IMR-90 (cell line): Measurements from ENCODE around the gene ZMYM4.

ENCODE experiments used
- BHLHE40 ChIP-seq: fragments of 150-350 bp; IDR thresholded peaks from 2 replicates; pipeline ENCODE4 v1.6.1; 2016; ENCODE audit warnings: mild to moderate bottlenecking, low read depth, low read length
- CEBPB ChIP-seq: IDR thresholded peaks from 2 replicates; pipeline ENCODE4 v1.6.1; 2012; ENCODE audit warnings: low read depth, low read length, improper control_type of control experiment
- CHD1 ChIP-seq: IDR thresholded peaks from 2 replicates; pipeline ENCODE4 v1.6.1; 2012; ENCODE audit warnings: low read depth, low read length, improper control_type of control experiment
- CTCF ChIP-seq: conservative IDR thresholded peaks from 2 replicates; pipeline ENCODE4 v1.5.1; 2012; ENCODE audit warnings: mild to moderate bottlenecking, low read depth, low read length, improper control_type of control experiment
- ELK1 ChIP-seq: fragments of 150-350 bp; IDR thresholded peaks from 2 replicates; pipeline ENCODE4 v1.6.1; 2016; ENCODE audit warnings: low read depth, mild to moderate bottlenecking, low read length, moderate library complexity, borderline replicate concordance
- FOS ChIP-seq: fragments of 150-350 bp; IDR thresholded peaks from 2 replicates; pipeline ENCODE4 v1.6.1; 2016; ENCODE audit warnings: low read depth, low read length
- MAFK ChIP-seq: IDR thresholded peaks from 2 replicates; pipeline ENCODE4 v1.6.1; 2012; ENCODE audit warnings: low read depth, low read length, improper control_type of control experiment
- MAZ ChIP-seq: IDR thresholded peaks from 2 replicates; pipeline ENCODE4 v1.6.1; 2012; ENCODE audit warnings: low read depth, mild to moderate bottlenecking, low read length, improper control_type of control experiment, moderate library complexity, borderline replicate concordance
- NFE2L2 ChIP-seq: fragments of 150-350 bp; IDR thresholded peaks from 2 replicates; pipeline ENCODE4 v1.6.1; 2016; ENCODE audit warnings: low read depth, mild to moderate bottlenecking, low read length
- POLR2A ChIP-seq: IDR thresholded peaks from 2 replicates; pipeline ENCODE4 v1.6.1; 2012; ENCODE audit warnings: mild to moderate bottlenecking, low read depth, low read length
- RAD21 ChIP-seq: IDR thresholded peaks from 2 replicates; pipeline ENCODE4 v1.6.1; 2012; ENCODE audit warnings: low read length, improper control_type of control experiment
- RCOR1 ChIP-seq: IDR thresholded peaks from 2 replicates; pipeline ENCODE4 v1.6.1; 2012; ENCODE audit warnings: mild to moderate bottlenecking, low read length, improper control_type of control experiment; ENCODE audit not compliant: insufficient replicate concordance
- SMC3 ChIP-seq: fragments of 150-350 bp; IDR thresholded peaks from 2 replicates; pipeline ENCODE4 v1.6.1; 2016; ENCODE audit warnings: low read depth, mild to moderate bottlenecking, antibody characterized with exemption, low read length, moderate library complexity
- USF2 ChIP-seq: fragments of 150-350 bp; IDR thresholded peaks from 2 replicates; pipeline ENCODE4 v1.6.1; 2017; ENCODE audit warnings: mild to moderate bottlenecking, antibody characterized with exemption, low read length, low read depth

- no peak for TF ChIP-seq CTCF
- TF ChIP-seq USF2, result no peak
- TF ChIP-seq CEBPB, result no peak
- no peak for TF ChIP-seq POLR2A
- TF ChIP-seq RAD21, result no peak
- TF ChIP-seq ELK1, result no peak
- TF ChIP-seq RCOR1, result no peak
- TF ChIP-seq MAFK, result no peak
- no peak for TF ChIP-seq BHLHE40
- TF ChIP-seq MAZ, result no peak
- no peak for TF ChIP-seq SMC3
- no peak for TF ChIP-seq NFE2L2
- TF ChIP-seq FOS, result no peak
- TF ChIP-seq CHD1, result no peak
These were observed 47.1 kb downstream of the ZMYM4 start for GRCh38 chr1:35315649-35316048.
